SJSA1 (cell line): ENCODE measurements around the gene RGS3. TPM values are rescaled to one million over a fixed set of nuclear protein-coding genes. Genes with fewer than 3 reads are reported as not detected.
A peak's percentile ranks its signal among the peaks of the same experiment; 100 is the strongest.

Experiments
- DNase-seq, 2 experiments: peaks; one replicate each; pipeline ENCODE4 v3.0.0-alpha.2; 2015 to 2020; ENCODE audit warnings: low spot score in 2 of 2, low read depth in 1 of 2
- H3K27ac ChIP-seq: fragments of 250-450 bp; sonication (Bioruptor Pico); 2 replicates; pipeline ENCODE4 v1.5.1; 2020; ENCODE audit warnings: mild to moderate bottlenecking, moderate library complexity
- H3K27me3 ChIP-seq: fragments of 250-450 bp; sonication (Bioruptor Pico); replicated peaks from 2 replicates; pipeline ENCODE4 v1.5.1; 2020; ENCODE audit warnings: mild to moderate bottlenecking, moderate library complexity
- H3K36me3 ChIP-seq: fragments of 250-450 bp; sonication (Bioruptor Pico); 2 replicates; pipeline ENCODE4 v1.5.1; 2020; ENCODE audit warnings: mild to moderate bottlenecking
- H3K4me1 ChIP-seq: fragments of 250-450 bp; sonication (Bioruptor Pico); replicated peaks from 2 replicates; pipeline ENCODE4 v1.6.1; 2021; ENCODE audit warnings: mild to moderate bottlenecking
- H3K4me3 ChIP-seq: fragments of 250-450 bp; sonication (Bioruptor Pico); 2 replicates; pipeline ENCODE4 v1.5.1; 2020; ENCODE audit warnings: mild to moderate bottlenecking
- H3K9me3 ChIP-seq: fragments of 250-450 bp; sonication (Bioruptor Pico); replicated peaks from 2 replicates; pipeline ENCODE4 v1.5.1; 2020; ENCODE audit warnings: mild to moderate bottlenecking
- total RNA-seq: library from RNA; depleted of rRNA; stranded (reverse); fragments of >200 nt; shearing (Covaris generic); gene quantifications from 2 replicates; pipeline ENCODE4 v1.2.3, GENCODE V29; 2014

The RGS3 gene
- total RNA-seq, 1 experiment from 2014 or later, result 54.8 TPM

GRCh38 chr9:113556877-113557593 is 93.5 kb downstream of the RGS3 start:
- H3K36me3 ChIP-seq, result no peaks in the 10 kb centered on the region
- peak in 1 of 2 experiments; percentile 53 for DNase-seq
- H3K27me3 ChIP-seq, result no peaks in the 10 kb centered on the region
- H3K27ac ChIP-seq, result peak overlapping the region; percentile 66
- peaks cover 47% of the 10 kb centered on the region for H3K4me1 ChIP-seq
- no peaks in the 10 kb centered on the region for H3K9me3 ChIP-seq
- no peak overlapping the region for H3K4me3 ChIP-seq

- no peak for DNase-seq
- Histone ChIP-seq H3K36me3 (no peaks in the 10 kb centered on the region), H3K4me3 (no peak overlapping the region), H3K4me1 (peaks cover 56% of the 10 kb centered on the region), H3K27ac (0 out of 2 replicates have a peak overlapping the region, but pooled peaks have one; percentile 5), H3K9me3 (no peaks in the 10 kb centered on the region), H3K27me3 (no peaks in the 10 kb centered on the region)
These were observed 95.3 kb downstream of the RGS3 start for GRCh38 chr9:113558632-113559502.

DNA sequence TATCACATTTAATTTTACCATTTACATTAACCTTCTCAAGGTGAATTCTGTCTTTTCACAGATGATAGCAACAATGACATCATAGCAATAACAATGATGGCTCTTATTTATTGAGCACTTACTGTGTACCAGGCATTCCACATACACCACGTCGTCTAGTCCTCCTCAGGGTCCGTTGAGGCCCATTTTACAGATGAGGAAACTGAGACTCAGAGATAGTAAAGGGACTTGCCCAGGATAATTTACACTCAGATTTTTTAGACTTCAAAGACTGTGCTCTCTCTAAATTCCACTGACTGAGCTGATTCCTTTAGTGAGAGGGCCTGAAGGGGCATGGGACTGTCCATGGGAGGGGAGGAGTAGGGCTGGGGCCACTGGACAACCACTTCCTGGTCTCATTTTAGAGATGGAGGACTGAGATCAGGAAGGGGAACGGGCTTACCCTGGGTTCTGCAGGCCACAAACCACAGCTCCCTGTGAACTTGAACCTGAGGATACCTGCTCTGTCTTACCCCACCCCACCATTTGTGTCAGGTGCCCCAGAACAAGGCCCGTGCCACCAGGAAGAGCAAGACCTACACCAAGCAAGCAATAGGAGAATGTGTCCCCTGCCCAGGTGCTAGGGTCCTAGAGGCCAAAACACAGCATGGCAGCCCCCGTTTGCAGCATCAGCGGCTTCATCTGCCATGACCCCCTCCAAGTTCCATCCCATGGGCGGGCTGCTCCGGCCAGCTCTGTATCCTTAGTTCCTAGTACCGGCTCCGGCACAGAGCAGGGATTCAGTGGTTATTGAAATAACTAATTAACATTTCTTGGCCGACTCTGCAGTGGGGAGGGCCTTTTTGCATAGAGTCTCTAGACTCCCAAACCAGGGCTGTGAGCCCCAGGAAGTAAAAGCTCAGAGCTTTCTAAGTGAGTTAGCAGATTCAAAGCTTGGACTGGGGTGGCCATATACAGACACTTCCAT is 96.6 kb downstream of the RGS3 start:
- no peaks in the 10 kb centered on the region for H3K27me3 ChIP-seq
- no peak for DNase-seq
- no peak overlapping the region for H3K4me3 ChIP-seq
- H3K4me1 ChIP-seq, result peaks cover 56% of the 10 kb centered on the region
- H3K36me3 ChIP-seq, result no peaks in the 10 kb centered on the region
- no peaks in the 10 kb centered on the region for H3K9me3 ChIP-seq
- H3K27ac ChIP-seq, result no peak overlapping the region

- Histone ChIP-seq H3K4me1 (peaks cover 61% of the 10 kb centered on the region), H3K9me3 (no peaks in the 10 kb centered on the region), H3K27ac (no peak overlapping the region), H3K27me3 (no peaks in the 10 kb centered on the region), H3K36me3 (peaks cover 3% of the 10 kb centered on the region; the same call in 1 of the 2 replicates), H3K4me3 (no peak overlapping the region)
- DNase-seq, result no peak
These were observed 99.3 kb downstream of the RGS3 start for GRCh38 chr9:113562653-113563381.

DNA sequence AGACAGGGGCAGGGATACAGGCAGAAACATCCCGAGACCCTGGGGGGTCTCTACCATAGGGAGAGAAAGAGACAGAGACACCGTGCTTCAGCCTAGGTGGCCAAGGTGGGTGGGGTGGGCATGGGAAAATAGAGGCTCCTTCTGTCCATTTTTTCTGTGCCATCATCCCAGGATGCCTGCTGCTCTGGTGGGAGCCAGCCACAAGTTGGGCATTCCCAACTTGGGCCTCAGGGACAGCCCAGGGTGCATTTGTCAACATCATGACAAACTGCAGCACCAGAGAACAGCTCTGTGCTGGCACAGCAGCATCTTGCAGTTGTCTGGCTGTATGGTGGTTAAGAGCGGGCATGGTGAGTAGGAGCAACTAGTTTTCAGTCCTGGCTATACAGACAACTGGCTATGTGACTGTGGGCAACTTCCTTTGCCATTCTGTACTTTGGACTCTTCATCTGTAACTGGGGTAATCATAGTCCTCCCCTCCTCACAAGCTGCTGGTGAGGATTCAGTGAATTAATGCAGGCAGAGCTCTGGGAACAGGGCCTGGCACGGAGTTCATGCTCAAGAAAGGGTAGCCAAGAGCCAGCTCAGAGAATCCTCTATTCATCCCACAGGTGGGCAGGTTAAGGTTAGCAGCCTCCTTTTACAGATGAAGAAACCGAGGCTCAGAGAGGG is 100.4 kb downstream of the RGS3 start:
- H3K36me3 ChIP-seq, result peaks cover 11% of the 10 kb centered on the region
- H3K9me3 ChIP-seq, result no peaks in the 10 kb centered on the region
- H3K4me3 ChIP-seq, result no peak overlapping the region
- peaks cover 68% of the 10 kb centered on the region for H3K4me1 ChIP-seq
- H3K27ac ChIP-seq, result peak overlapping the region; percentile 65; the same call in 1 of the 2 replicates
- no peak for DNase-seq
- no peaks in the 10 kb centered on the region for H3K27me3 ChIP-seq

DNA sequence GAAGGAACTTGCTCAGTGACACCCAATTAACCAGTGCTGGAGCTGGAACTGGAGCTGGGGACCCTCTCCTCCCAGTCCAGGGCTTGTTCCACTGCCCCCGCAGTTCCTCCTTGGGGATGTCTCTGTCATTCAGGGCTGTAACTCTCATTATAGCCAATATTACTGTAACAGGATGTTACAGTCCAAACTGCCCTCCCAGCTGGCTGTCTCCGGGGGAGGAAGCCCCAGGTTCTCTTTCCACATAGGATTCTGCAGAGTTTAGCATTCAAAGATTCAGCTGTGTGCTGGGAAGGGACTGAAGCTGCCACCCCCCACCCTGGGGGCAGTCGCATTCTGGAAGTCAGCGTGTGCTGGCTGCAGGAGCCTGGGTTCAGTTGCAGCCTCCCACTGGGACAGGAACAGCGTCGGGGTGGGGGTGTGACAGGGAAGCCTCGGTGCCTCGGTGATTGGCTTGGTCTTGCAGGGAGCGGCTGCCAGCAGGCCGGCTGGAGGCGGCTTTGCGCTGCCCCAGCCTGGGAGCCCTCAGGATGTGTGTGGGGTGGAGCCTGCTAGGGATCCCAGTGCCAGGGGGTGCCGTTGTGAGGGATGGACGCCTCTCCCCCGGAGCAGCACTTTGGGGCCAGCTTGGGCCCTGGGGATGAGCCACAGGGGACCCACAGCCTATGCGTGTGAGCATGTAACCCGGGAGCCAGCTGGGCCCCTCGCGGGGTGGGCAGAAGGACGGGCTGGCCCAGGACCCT is 101.1 kb downstream of the RGS3 start:
- H3K36me3 ChIP-seq, result peaks cover 17% of the 10 kb centered on the region
- peak overlapping the region; percentile 48 for H3K4me3 ChIP-seq
- no peaks in the 10 kb centered on the region for H3K9me3 ChIP-seq
- peak; percentile 66 to 80 for DNase-seq
- no peaks in the 10 kb centered on the region for H3K27me3 ChIP-seq
- peaks cover 69% of the 10 kb centered on the region for H3K4me1 ChIP-seq
- H3K27ac ChIP-seq, result peak overlapping the region; percentile 65

DNA sequence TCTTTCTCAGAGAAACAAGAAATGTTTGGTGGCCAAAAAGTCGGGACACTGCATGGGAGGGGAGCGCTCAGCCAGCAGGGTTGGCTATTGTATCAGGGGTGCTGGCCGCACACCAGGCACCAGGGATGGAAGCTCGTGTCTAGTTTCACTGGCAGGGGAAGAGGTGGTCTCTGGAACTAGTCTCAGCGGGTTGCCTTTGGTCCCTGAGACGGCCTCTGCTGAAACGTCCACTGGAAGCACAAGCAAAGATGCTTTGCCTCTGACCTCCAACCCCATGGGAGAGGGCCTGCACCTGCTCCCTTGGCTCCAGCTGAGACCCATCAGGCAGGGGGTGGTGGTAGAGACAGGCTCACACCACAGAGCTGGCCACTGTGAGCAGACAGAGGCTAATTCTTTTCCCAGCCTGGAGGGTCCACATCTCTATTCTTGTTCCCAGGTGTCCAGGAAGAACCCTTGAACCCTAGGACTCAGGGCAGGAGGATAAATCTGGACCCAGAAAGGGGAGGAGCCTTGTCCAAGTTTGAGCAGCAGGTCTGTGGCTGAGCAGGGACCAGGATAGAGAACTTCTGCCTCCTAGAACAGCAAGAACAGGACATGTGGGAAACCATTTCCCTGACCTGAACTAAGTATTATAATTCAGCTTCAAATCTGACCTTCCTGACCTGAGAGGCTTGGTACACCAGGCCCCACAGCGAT is 102.6 kb downstream of the RGS3 start:
- no peaks in the 10 kb centered on the region for H3K9me3 ChIP-seq
- peaks cover 81% of the 10 kb centered on the region for H3K4me1 ChIP-seq
- no peaks in the 10 kb centered on the region for H3K27me3 ChIP-seq
- H3K4me3 ChIP-seq, result peak overlapping the region; percentile 48
- DNase-seq, result no peak
- peak overlapping the region; percentile 65 for H3K27ac ChIP-seq
- H3K36me3 ChIP-seq, result peaks cover 21% of the 10 kb centered on the region

GRCh38 chr9:113566712-113567071 is 103.2 kb downstream of the RGS3 start:
- no peaks in the 10 kb centered on the region for H3K27me3 ChIP-seq
- H3K27ac ChIP-seq, result peak overlapping the region; percentile 65; the same call in 1 of the 2 replicates
- H3K9me3 ChIP-seq, result no peaks in the 10 kb centered on the region
- H3K36me3 ChIP-seq, result peaks cover 21% of the 10 kb centered on the region
- H3K4me3 ChIP-seq, result peak overlapping the region; percentile 48; the same call in 1 of the 2 replicates
- H3K4me1 ChIP-seq, result peaks cover 84% of the 10 kb centered on the region
- DNase-seq, result no peak

DNA sequence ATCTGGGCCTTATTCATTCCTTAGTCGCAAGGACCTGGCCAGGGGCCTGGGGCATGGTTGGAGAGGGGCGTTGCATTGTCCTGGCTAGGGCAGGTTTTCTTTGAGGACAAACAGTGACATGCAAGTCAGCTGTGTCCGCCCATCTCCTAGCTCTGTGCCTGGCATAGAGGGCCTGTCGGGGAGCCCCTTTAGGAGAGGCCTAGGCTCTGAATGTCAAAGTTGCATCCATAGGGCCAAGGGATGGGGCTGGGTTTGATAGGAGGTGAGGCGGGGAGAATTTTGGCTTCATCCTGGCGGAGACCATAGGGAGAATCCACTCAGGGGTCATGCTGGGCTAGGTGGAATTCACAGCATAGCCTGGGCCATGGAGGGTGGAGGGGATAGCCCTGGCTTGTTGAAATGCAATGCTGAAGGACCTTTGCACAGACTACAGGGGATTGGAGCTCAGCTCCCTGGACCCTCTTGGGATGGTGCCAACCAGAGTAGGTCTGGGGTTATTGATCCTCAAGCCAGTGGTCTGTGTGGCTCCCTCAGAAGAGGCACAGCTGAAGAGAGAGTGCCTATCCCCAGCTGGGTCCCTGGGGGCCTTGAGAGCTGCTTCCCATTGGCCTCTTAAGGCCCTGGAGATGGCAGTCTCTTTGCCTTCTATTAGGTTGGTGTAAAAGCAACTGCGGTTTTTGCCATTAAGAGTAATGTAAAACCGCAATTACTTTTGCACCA is 104.0 kb downstream of the RGS3 start:
- Histone ChIP-seq H3K9me3 (no peaks in the 10 kb centered on the region), H3K27ac (no peak overlapping the region), H3K27me3 (no peaks in the 10 kb centered on the region), H3K4me3 (no peak overlapping the region), H3K36me3 (peaks cover 21% of the 10 kb centered on the region), H3K4me1 (peaks cover 84% of the 10 kb centered on the region)
- DNase-seq, result no peak

DNA sequence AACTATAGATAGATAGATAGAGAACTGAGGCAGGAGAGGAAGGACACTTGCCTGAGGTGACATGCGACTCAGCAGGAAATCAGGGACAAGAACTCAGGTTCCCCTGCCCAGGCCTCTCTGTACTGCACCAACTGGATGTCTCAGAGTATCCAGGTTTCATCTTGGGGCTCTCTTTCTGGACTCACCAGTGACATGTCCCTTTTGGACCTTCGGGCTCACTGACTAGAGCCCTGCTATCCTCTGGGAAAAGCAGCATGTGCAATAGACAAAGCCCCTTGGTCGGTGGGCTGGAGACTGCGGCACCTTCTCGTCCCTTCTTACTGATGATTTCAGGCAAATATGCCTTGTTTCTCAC is 104.5 kb downstream of the RGS3 start:
- DNase-seq, result no peak
- no peaks in the 10 kb centered on the region for H3K9me3 ChIP-seq
- no peaks in the 10 kb centered on the region for H3K27me3 ChIP-seq
- H3K4me3 ChIP-seq, result no peak overlapping the region
- no peak overlapping the region for H3K27ac ChIP-seq
- peaks cover 81% of the 10 kb centered on the region for H3K4me1 ChIP-seq
- H3K36me3 ChIP-seq, result peaks cover 21% of the 10 kb centered on the region
